ENCODE measurements around the gene TNNI3K. TPM values are rescaled to one million over a fixed set of nuclear protein-coding genes. Genes with fewer than 3 reads are reported as not detected.

Gene TNNI3K
- total and polyA plus RNA-seq, 2 of the 8 experiments (the other 6 are each of a cell fraction or from before 2014, with no cell fraction given) = 0.41 to 0.48 TPM

GRCh38 chr1:74530892-74531291 is 295.7 kb downstream of the TNNI3K start (continued):
- no peak for TF ChIP-seq CHD7 (IDR thresholded peaks at IDR 0.05; ENCODE audit: insufficient replicate concordance, low read length)
- TF ChIP-seq CTBP2 (IDR thresholded peaks at IDR 0.05; ENCODE audit: borderline replicate concordance, insufficient read depth, insufficient read length, low read length) = no peak
- TF ChIP-seq POLR2A (IDR thresholded peaks at IDR 0.05; ENCODE audit: control extremely low read depth in 1 of 2, low read depth in 2 of 2, low read length in 2 of 2) = no peak
- TF ChIP-seq TEAD4 (IDR thresholded peaks at IDR 0.05; ENCODE audit: low read depth, low read length) = no peak
- no peak for TF ChIP-seq POLR2AphosphoS5 (IDR thresholded peaks at IDR 0.05; ENCODE audit: low read depth, low read length)

All from H1 (cell line).